ENCODE measurements around the gene FGD5.

FGD5 gene

GRCh38 chr3:14841836-14842235 is 23.1 kb downstream of the FGD5 start:
- no peaks in the 10 kb centered on the region for H3K36me3 ChIP-seq (ENCODE audit: control insufficient read depth, insufficient read depth, low read length)
- no peak for DNase-seq
- no peak overlapping the region for H3K4me3 ChIP-seq (ENCODE audit: insufficient read depth, low read depth, low read length, poor library complexity, severe bottlenecking)
- H3K27ac ChIP-seq (ENCODE audit: insufficient read depth, low read length, poor library complexity, severe bottlenecking) = no peak overlapping the region
- no peaks in the 10 kb centered on the region for H3K27me3 ChIP-seq (replicated peaks; ENCODE audit: control insufficient read depth, insufficient read depth, low read length, poor library complexity, severe bottlenecking)
- H3K4me1 ChIP-seq (ENCODE audit: control insufficient read depth, insufficient read depth, low read length, poor library complexity, severe bottlenecking) = peaks cover 2% of the 10 kb centered on the region
- H3K9me3 ChIP-seq (ENCODE audit: control insufficient read depth, low read length) = no peaks in the 10 kb centered on the region

GRCh38 chr3:14842277-14842676 is 23.5 kb downstream of the FGD5 start:
- H3K4me3 ChIP-seq (ENCODE audit: insufficient read depth, low read depth, low read length, poor library complexity, severe bottlenecking) = no peak overlapping the region
- no peaks in the 10 kb centered on the region for H3K9me3 ChIP-seq (ENCODE audit: control insufficient read depth, low read length)
- no peak for DNase-seq
- H3K4me1 ChIP-seq (ENCODE audit: control insufficient read depth, insufficient read depth, low read length, poor library complexity, severe bottlenecking) = peaks cover 2% of the 10 kb centered on the region
- no peak overlapping the region for H3K27ac ChIP-seq (ENCODE audit: insufficient read depth, low read length, poor library complexity, severe bottlenecking)
- H3K27me3 ChIP-seq (replicated peaks; ENCODE audit: control insufficient read depth, insufficient read depth, low read length, poor library complexity, severe bottlenecking) = no peaks in the 10 kb centered on the region
- H3K36me3 ChIP-seq (ENCODE audit: control insufficient read depth, insufficient read depth, low read length) = no peaks in the 10 kb centered on the region

- no peak overlapping the region for H3K27ac ChIP-seq (ENCODE audit: insufficient read depth, low read length, poor library complexity, severe bottlenecking)
- DNase-seq = no peak
- no peak overlapping the region for H3K4me3 ChIP-seq (ENCODE audit: insufficient read depth, low read depth, low read length, poor library complexity, severe bottlenecking)
- no peaks in the 10 kb centered on the region for H3K36me3 ChIP-seq (ENCODE audit: control insufficient read depth, insufficient read depth, low read length)
- no peaks in the 10 kb centered on the region for H3K9me3 ChIP-seq (ENCODE audit: control insufficient read depth, low read length)
- H3K27me3 ChIP-seq (replicated peaks; ENCODE audit: control insufficient read depth, insufficient read depth, low read length, poor library complexity, severe bottlenecking) = no peaks in the 10 kb centered on the region
- peaks cover 5% of the 10 kb centered on the region for H3K4me1 ChIP-seq (ENCODE audit: control insufficient read depth, insufficient read depth, low read length, poor library complexity, severe bottlenecking)
Measured at GRCh38 chr3:14843321-14843720, 24.6 kb downstream of the FGD5 start.

- no peaks in the 10 kb centered on the region for H3K27me3 ChIP-seq (replicated peaks; ENCODE audit: control insufficient read depth, insufficient read depth, low read length, poor library complexity, severe bottlenecking)
Measured at GRCh38 chr3:14844386-14845170, 25.8 kb downstream of the FGD5 start.

GRCh38 chr3:14845180-14845579 is 26.4 kb downstream of the FGD5 start:
- DNase-seq = no peak
- Histone ChIP-seq H3K4me3 (ENCODE audit: insufficient read depth, low read depth, low read length, poor library complexity, severe bottlenecking) (no peak overlapping the region), H3K27me3 (replicated peaks; ENCODE audit: control insufficient read depth, insufficient read depth, low read length, poor library complexity, severe bottlenecking) (no peaks in the 10 kb centered on the region), H3K36me3 (ENCODE audit: control insufficient read depth, insufficient read depth, low read length) (no peaks in the 10 kb centered on the region), H3K27ac (ENCODE audit: insufficient read depth, low read length, poor library complexity, severe bottlenecking) (no peak overlapping the region), H3K9me3 (ENCODE audit: control insufficient read depth, low read length) (no peaks in the 10 kb centered on the region), H3K4me1 (ENCODE audit: control insufficient read depth, insufficient read depth, low read length, poor library complexity, severe bottlenecking) (peaks cover 8% of the 10 kb centered on the region)

More at GRCh38 chr3:14844386-14845170, 25.8 kb downstream of the FGD5 start:
- H3K4me1 ChIP-seq (ENCODE audit: control insufficient read depth, insufficient read depth, low read length, poor library complexity, severe bottlenecking) = peaks cover 8% of the 10 kb centered on the region
- H3K36me3 ChIP-seq (ENCODE audit: control insufficient read depth, insufficient read depth, low read length) = no peaks in the 10 kb centered on the region
- no peaks in the 10 kb centered on the region for H3K9me3 ChIP-seq (ENCODE audit: control insufficient read depth, low read length)
- DNase-seq = no peak
- no peak overlapping the region for H3K27ac ChIP-seq (ENCODE audit: insufficient read depth, low read length, poor library complexity, severe bottlenecking)
- no peak overlapping the region for H3K4me3 ChIP-seq (ENCODE audit: insufficient read depth, low read depth, low read length, poor library complexity, severe bottlenecking)

GRCh38 chr3:14845826-14846225 is 27.1 kb downstream of the FGD5 start:
- H3K27ac ChIP-seq (ENCODE audit: insufficient read depth, low read length, poor library complexity, severe bottlenecking) = no peak overlapping the region
- no peaks in the 10 kb centered on the region for H3K36me3 ChIP-seq (ENCODE audit: control insufficient read depth, insufficient read depth, low read length)
- DNase-seq = no peak
- H3K4me3 ChIP-seq (ENCODE audit: insufficient read depth, low read depth, low read length, poor library complexity, severe bottlenecking) = no peak overlapping the region
- H3K4me1 ChIP-seq (ENCODE audit: control insufficient read depth, insufficient read depth, low read length, poor library complexity, severe bottlenecking) = peaks cover 8% of the 10 kb centered on the region
- no peaks in the 10 kb centered on the region for H3K27me3 ChIP-seq (replicated peaks; ENCODE audit: control insufficient read depth, insufficient read depth, low read length, poor library complexity, severe bottlenecking)
- no peaks in the 10 kb centered on the region for H3K9me3 ChIP-seq (ENCODE audit: control insufficient read depth, low read length)

- Histone ChIP-seq H3K4me3 (ENCODE audit: insufficient read depth, low read depth, low read length, poor library complexity, severe bottlenecking) (no peak overlapping the region), H3K4me1 (ENCODE audit: control insufficient read depth, insufficient read depth, low read length, poor library complexity, severe bottlenecking) (peaks cover 8% of the 10 kb centered on the region)
- no peak for DNase-seq
Measured at GRCh38 chr3:14846226-14846880, 27.6 kb downstream of the FGD5 start.

GRCh38 chr3:14847613-14848541 is 29.1 kb downstream of the FGD5 start:
- H3K27ac ChIP-seq (ENCODE audit: insufficient read depth, low read length, poor library complexity, severe bottlenecking) = no peak overlapping the region
- no peaks in the 10 kb centered on the region for H3K27me3 ChIP-seq (replicated peaks; ENCODE audit: control insufficient read depth, insufficient read depth, low read length, poor library complexity, severe bottlenecking)
- peaks cover 8% of the 10 kb centered on the region for H3K4me1 ChIP-seq (ENCODE audit: control insufficient read depth, insufficient read depth, low read length, poor library complexity, severe bottlenecking)
- DNase-seq = no peak
- H3K36me3 ChIP-seq (ENCODE audit: control insufficient read depth, insufficient read depth, low read length) = no peaks in the 10 kb centered on the region
- no peak overlapping the region for H3K4me3 ChIP-seq (ENCODE audit: insufficient read depth, low read depth, low read length, poor library complexity, severe bottlenecking)
- no peaks in the 10 kb centered on the region for H3K9me3 ChIP-seq (ENCODE audit: control insufficient read depth, low read length)

More at GRCh38 chr3:14846226-14846880, 27.6 kb downstream of the FGD5 start:
- no peaks in the 10 kb centered on the region for H3K27me3 ChIP-seq (replicated peaks; ENCODE audit: control insufficient read depth, insufficient read depth, low read length, poor library complexity, severe bottlenecking)
- no peak overlapping the region for H3K27ac ChIP-seq (ENCODE audit: insufficient read depth, low read length, poor library complexity, severe bottlenecking)
- no peaks in the 10 kb centered on the region for H3K36me3 ChIP-seq (ENCODE audit: control insufficient read depth, insufficient read depth, low read length)
- H3K9me3 ChIP-seq (ENCODE audit: control insufficient read depth, low read length) = no peaks in the 10 kb centered on the region

GRCh38 chr3:14848906-14849305 is 30.1 kb downstream of the FGD5 start:
- Histone ChIP-seq H3K27me3 (replicated peaks; ENCODE audit: control insufficient read depth, insufficient read depth, low read length, poor library complexity, severe bottlenecking) (no peaks in the 10 kb centered on the region), H3K4me3 (ENCODE audit: insufficient read depth, low read depth, low read length, poor library complexity, severe bottlenecking) (no peak overlapping the region), H3K27ac (ENCODE audit: insufficient read depth, low read length, poor library complexity, severe bottlenecking) (no peak overlapping the region), H3K36me3 (ENCODE audit: control insufficient read depth, insufficient read depth, low read length) (no peaks in the 10 kb centered on the region), H3K9me3 (ENCODE audit: control insufficient read depth, low read length) (no peaks in the 10 kb centered on the region), H3K4me1 (ENCODE audit: control insufficient read depth, insufficient read depth, low read length, poor library complexity, severe bottlenecking) (peaks cover 8% of the 10 kb centered on the region)
- DNase-seq = no peak
